Astrocyte (in vitro differentiated cells and primary cell): ENCODE measurements around the gene MFSD11. TPM values are rescaled to one million over a fixed set of nuclear protein-coding genes. Genes with fewer than 3 reads are reported as not detected.

Source experiments
- DNase-seq: peaks from one replicate; pipeline ENCODE4 v3.0.0-alpha.2; 2010; ENCODE audit warnings: low read depth
- FAIRE-seq: peaks from 2 replicates; lab custom pipeline; 2011; peaks lifted over from hg19 to GRCh38; lab: Jason Lieb, UNC
- H2AFZ ChIP-seq: 2 replicates; pipeline ENCODE4 v1.6.0; 2012; ENCODE audit warnings: low read depth, low read length, inconsistent platforms
- H3K27ac ChIP-seq: 2 replicates; pipeline ENCODE4 v1.5.1; 2011; ENCODE audit warnings: low read depth, low read length, inconsistent platforms
- H3K27me3 ChIP-seq: 2 replicates; pipeline ENCODE4 v1.6.0; 2011; ENCODE audit warnings: low read length, inconsistent platforms; ENCODE audit not compliant: insufficient read depth
- H3K36me3 ChIP-seq: 2 replicates; pipeline ENCODE4 v1.5.1; 2011; ENCODE audit warnings: low read length, inconsistent platforms; ENCODE audit not compliant: insufficient read depth
- H3K4me1 ChIP-seq: 2 replicates; pipeline ENCODE4 v1.5.1; 2011; ENCODE audit warnings: low read length, inconsistent platforms; ENCODE audit not compliant: insufficient read depth
- H3K4me2 ChIP-seq: 2 replicates; pipeline ENCODE4 v1.6.0; 2012; ENCODE audit warnings: low read length, inconsistent platforms
- H3K4me3 ChIP-seq: 2 replicates; pipeline ENCODE4 v1.5.1; 2011; ENCODE audit warnings: low read depth, mild to moderate bottlenecking, low read length, inconsistent platforms; ENCODE audit not compliant: insufficient read depth
- H3K79me2 ChIP-seq: 2 replicates; pipeline ENCODE4 v1.6.0; 2012; ENCODE audit warnings: mild to moderate bottlenecking, low read length, inconsistent platforms; ENCODE audit not compliant: insufficient read depth
- H3K9ac ChIP-seq: 2 replicates; pipeline ENCODE4 v1.6.0; 2012; ENCODE audit warnings: mild to moderate bottlenecking, low read length, inconsistent platforms
- H3K9me3 ChIP-seq: 2 replicates; pipeline ENCODE4 v1.5.1; 2012; ENCODE audit warnings: low read depth, mild to moderate bottlenecking, low read length, inconsistent platforms; ENCODE audit not compliant: insufficient read depth
- H4K20me1 ChIP-seq: 2 replicates; pipeline ENCODE4 v1.6.0; 2012; ENCODE audit warnings: low read length, inconsistent platforms; ENCODE audit not compliant: insufficient read depth
- H3K27ac Mint-ChIP-seq: one replicate; pipeline ENCODE4 v1.8.0; 2021; ENCODE audit warnings: mild to moderate bottlenecking, mixed read lengths; ENCODE audit not compliant: unreplicated experiment
- H3K27me3 Mint-ChIP-seq: one replicate; pipeline ENCODE4 v1.8.0; 2021; ENCODE audit warnings: low read depth, mixed read lengths; ENCODE audit not compliant: unreplicated experiment
- H3K36me3 Mint-ChIP-seq: one replicate; pipeline ENCODE4 v1.8.0; 2021; ENCODE audit warnings: low read depth, mixed read lengths; ENCODE audit not compliant: unreplicated experiment
- H3K4me1 Mint-ChIP-seq: one replicate; pipeline ENCODE4 v1.8.0; 2021; ENCODE audit warnings: low read depth, mixed read lengths; ENCODE audit not compliant: unreplicated experiment
- H3K4me3 Mint-ChIP-seq: one replicate; pipeline ENCODE4 v1.8.0; 2021; ENCODE audit warnings: mild to moderate bottlenecking, moderate library complexity, mixed read lengths; ENCODE audit not compliant: unreplicated experiment
- H3K9me3 Mint-ChIP-seq: one replicate; pipeline ENCODE4 v1.8.0; 2021; ENCODE audit warnings: mild to moderate bottlenecking, mixed read lengths; ENCODE audit not compliant: unreplicated experiment
- CTCF ChIP-seq: IDR thresholded peaks from 2 replicates; pipeline ENCODE4 v1.5.1; 2011; ENCODE audit warnings: low read depth, mild to moderate bottlenecking, inconsistent platforms, low read length, moderate library complexity; ENCODE audit not compliant: insufficient read depth
- EZH2 ChIP-seq: IDR thresholded peaks from 2 replicates; pipeline ENCODE4 v1.6.1; 2012; ENCODE audit warnings: mild to moderate bottlenecking, low read length, inconsistent platforms; ENCODE audit not compliant: insufficient read depth
- total RNA-seq: library from RNA; stranded (reverse); gene quantifications from 2 replicates; pipeline ENCODE4 v1.2.1, GENCODE V29; 2021

MFSD11 gene
- total RNA-seq, 1 donor from 2014 or later, result 20.9 TPM

GRCh38 chr17:76757256-76757655, 19.3 kb downstream of the MFSD11 start:
- no peaks in the 10 kb centered on the region for H3K79me2 ChIP-seq
- H4K20me1 ChIP-seq, result no peaks in the 10 kb centered on the region
- H3K4me1 ChIP-seq, result no peaks in the 10 kb centered on the region
- Mint-ChIP-seq H3K9me3 (no peaks in the 10 kb centered on the region), H3K4me1 (peaks cover 2% of the 10 kb centered on the region), H3K27ac (no peak overlapping the region), H3K27me3 (no peaks in the 10 kb centered on the region), H3K36me3 (peaks cover 15% of the 10 kb centered on the region), H3K4me3 (no peak overlapping the region)
- no peak overlapping the region for H3K9ac ChIP-seq
- no peak overlapping the region for H2AFZ ChIP-seq
- FAIRE-seq (no peak), DNase-seq (peak; percentile 10)
- no peak overlapping the region for H3K4me3 ChIP-seq
- no peaks in the 10 kb centered on the region for H3K9me3 ChIP-seq
- TF ChIP-seq CTCF (no peak), EZH2 (no peak)
- H3K27ac ChIP-seq, result no peak overlapping the region
- no peak overlapping the region for H3K4me2 ChIP-seq
- no peaks in the 10 kb centered on the region for H3K27me3 ChIP-seq
- peaks cover 3% of the 10 kb centered on the region for H3K36me3 ChIP-seq

- Histone ChIP-seq H2AFZ (no peak overlapping the region), H3K9ac (no peak overlapping the region), H3K4me3 (no peak overlapping the region), H3K4me1 (no peaks in the 10 kb centered on the region), H3K27me3 (no peaks in the 10 kb centered on the region), H4K20me1 (no peaks in the 10 kb centered on the region), H3K36me3 (peaks cover 3% of the 10 kb centered on the region), H3K4me2 (no peak overlapping the region), H3K79me2 (no peaks in the 10 kb centered on the region), H3K9me3 (no peaks in the 10 kb centered on the region), H3K27ac (no peak overlapping the region)
- H3K36me3 Mint-ChIP-seq, result peaks cover 13% of the 10 kb centered on the region
- no peaks in the 10 kb centered on the region for H3K27me3 Mint-ChIP-seq
- peaks cover 2% of the 10 kb centered on the region for H3K4me1 Mint-ChIP-seq
- FAIRE-seq (no peak), DNase-seq (no peak)
- TF ChIP-seq CTCF (no peak), EZH2 (no peak)
- H3K9me3 Mint-ChIP-seq, result no peaks in the 10 kb centered on the region
- H3K27ac Mint-ChIP-seq, result no peak overlapping the region
- H3K4me3 Mint-ChIP-seq, result no peak overlapping the region
Measured at GRCh38 chr17:76758570-76758969, 20.7 kb downstream of the MFSD11 start.

- H3K9ac ChIP-seq, result peak overlapping the region; percentile 62
- peaks cover 13% of the 10 kb centered on the region for H3K36me3 Mint-ChIP-seq
- DNase-seq, result peak; percentile 86
Measured at GRCh38 chr17:76772842-76773525, 35.1 kb downstream of the MFSD11 start.

More at GRCh38 chr17:76772842-76773525, 35.1 kb downstream of the MFSD11 start:
- TF ChIP-seq CTCF, result no peak
- TF ChIP-seq EZH2, result no peak
- Histone ChIP-seq H3K79me2 (no peaks in the 10 kb centered on the region), H3K36me3 (peaks cover 11% of the 10 kb centered on the region), H2AFZ (peak overlapping the region; percentile 12), H3K9me3 (no peaks in the 10 kb centered on the region), H3K4me2 (peak overlapping the region; percentile 81), H3K4me1 (peaks cover 7% of the 10 kb centered on the region), H3K27me3 (no peaks in the 10 kb centered on the region), H3K4me3 (peak overlapping the region; percentile 40), H3K27ac (peak overlapping the region; percentile 71), H4K20me1 (no peaks in the 10 kb centered on the region)
- Mint-ChIP-seq H3K4me3 (peak overlapping the region; percentile 60), H3K27me3 (no peaks in the 10 kb centered on the region), H3K9me3 (peaks cover 2% of the 10 kb centered on the region), H3K4me1 (peaks cover 10% of the 10 kb centered on the region), H3K27ac (peak overlapping the region; percentile 87)
- peak; percentile 70 for FAIRE-seq
